ENCODE measurements around the gene ELMO3.

The ELMO3 gene

GRCh38 chr16:67215706-67216105 is 16.8 kb downstream of the ELMO3 start:
- Histone ChIP-seq H3K27ac (ENCODE audit: low read length) (no peak overlapping the region), H3K27me3 (ENCODE audit: insufficient read depth, low read length) (peaks cover 42% of the 10 kb centered on the region), H3K4me3 (ENCODE audit: low read length) (no peak overlapping the region), H3K9ac (ENCODE audit: low read depth, low read length) (no peak overlapping the region), H3K9me3 (ENCODE audit: insufficient read depth, low read depth, low read length) (no peaks in the 10 kb centered on the region), H3K4me1 (ENCODE audit: insufficient read depth, low read length) (no peaks in the 10 kb centered on the region), H3K36me3 (ENCODE audit: insufficient read depth, low read depth, low read length) (no peaks in the 10 kb centered on the region)

DNA sequence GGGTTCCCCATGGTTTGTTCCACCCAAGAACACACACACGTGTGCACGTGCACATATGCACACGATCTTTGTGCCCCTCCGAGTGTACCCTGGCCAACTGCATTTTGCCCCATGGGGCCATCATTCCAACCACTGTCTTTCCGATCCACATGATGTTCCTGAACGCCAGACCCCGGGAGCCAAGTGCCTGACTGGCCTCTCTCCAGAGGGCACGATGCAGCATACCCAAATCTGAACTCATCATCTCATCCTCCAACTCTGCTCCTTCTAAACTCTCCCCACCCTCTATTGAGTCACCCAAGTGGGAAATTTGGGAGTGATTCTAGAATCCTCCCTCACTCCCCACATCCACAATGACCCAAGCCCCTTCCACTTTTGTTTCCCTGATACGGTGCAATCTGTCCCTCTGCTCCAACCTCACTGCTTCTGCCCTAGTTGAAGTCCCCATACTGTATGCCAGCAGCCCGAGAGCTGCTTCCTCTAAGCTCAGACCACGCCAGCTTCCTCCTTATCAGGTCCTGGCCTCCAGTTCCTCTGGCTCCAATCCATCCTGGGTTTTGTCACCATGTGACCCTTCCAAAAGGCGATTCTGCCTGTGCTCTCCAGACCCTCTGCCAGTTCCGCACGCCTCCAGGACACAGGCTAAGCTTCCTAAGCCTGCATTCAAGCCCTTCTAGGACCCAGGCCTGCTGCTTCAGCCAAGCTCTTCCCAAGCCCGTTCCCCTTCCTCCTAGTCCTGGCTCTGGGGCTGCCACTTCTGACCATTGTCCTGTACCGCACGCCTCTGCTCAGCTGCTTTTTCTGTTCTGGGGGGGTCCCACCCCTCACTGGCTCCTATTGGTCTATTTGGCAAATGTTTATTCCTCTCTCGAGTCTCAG is 17.9 kb downstream of the ELMO3 start:
- H3K9me3 ChIP-seq (ENCODE audit: insufficient read depth, low read depth, low read length) = no peaks in the 10 kb centered on the region
- no peak overlapping the region for H3K9ac ChIP-seq (ENCODE audit: low read depth, low read length)
- no peak overlapping the region for H3K4me3 ChIP-seq (ENCODE audit: low read length)
- H3K27me3 ChIP-seq (ENCODE audit: insufficient read depth, low read length) = peaks cover 36% of the 10 kb centered on the region
- no peaks in the 10 kb centered on the region for H3K4me1 ChIP-seq (ENCODE audit: insufficient read depth, low read length)
- H3K27ac ChIP-seq (ENCODE audit: low read length) = no peak overlapping the region
- no peaks in the 10 kb centered on the region for H3K36me3 ChIP-seq (ENCODE audit: insufficient read depth, low read depth, low read length)

DNA sequence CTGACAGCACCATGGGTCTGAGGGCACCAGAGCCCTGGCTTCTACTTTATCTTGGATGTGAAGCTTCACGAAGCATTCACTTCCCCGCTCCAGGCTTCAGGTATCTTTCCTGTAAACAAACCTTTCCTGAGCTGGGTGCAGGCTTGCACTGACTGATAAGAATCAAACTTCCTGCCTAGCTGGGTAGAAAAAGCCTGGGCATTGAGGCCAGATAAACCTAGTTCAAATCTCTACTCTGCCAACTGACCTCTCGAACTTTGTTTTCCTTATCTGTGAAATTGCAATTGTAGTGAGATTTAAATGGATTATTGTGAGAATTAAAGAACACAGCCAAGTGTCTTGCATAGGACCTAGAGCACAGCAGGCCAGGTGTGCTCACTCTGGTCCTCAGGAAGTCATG is 25.1 kb downstream of the ELMO3 start:
- H3K9me3 ChIP-seq (ENCODE audit: insufficient read depth, low read depth, low read length) = no peaks in the 10 kb centered on the region
- no peaks in the 10 kb centered on the region; the same call in 1 of the 2 replicates for H3K4me1 ChIP-seq (ENCODE audit: insufficient read depth, low read length)
- peaks cover 5% of the 10 kb centered on the region; the same call in 1 of the 2 replicates for H3K27me3 ChIP-seq (ENCODE audit: insufficient read depth, low read length)
- H3K36me3 ChIP-seq (ENCODE audit: insufficient read depth, low read depth, low read length) = peaks cover 10% of the 10 kb centered on the region
- H3K9ac ChIP-seq (ENCODE audit: low read depth, low read length) = no peak overlapping the region
- H3K4me3 ChIP-seq (ENCODE audit: low read length) = no peak overlapping the region
- no peak overlapping the region for H3K27ac ChIP-seq (ENCODE audit: low read length)

DNA sequence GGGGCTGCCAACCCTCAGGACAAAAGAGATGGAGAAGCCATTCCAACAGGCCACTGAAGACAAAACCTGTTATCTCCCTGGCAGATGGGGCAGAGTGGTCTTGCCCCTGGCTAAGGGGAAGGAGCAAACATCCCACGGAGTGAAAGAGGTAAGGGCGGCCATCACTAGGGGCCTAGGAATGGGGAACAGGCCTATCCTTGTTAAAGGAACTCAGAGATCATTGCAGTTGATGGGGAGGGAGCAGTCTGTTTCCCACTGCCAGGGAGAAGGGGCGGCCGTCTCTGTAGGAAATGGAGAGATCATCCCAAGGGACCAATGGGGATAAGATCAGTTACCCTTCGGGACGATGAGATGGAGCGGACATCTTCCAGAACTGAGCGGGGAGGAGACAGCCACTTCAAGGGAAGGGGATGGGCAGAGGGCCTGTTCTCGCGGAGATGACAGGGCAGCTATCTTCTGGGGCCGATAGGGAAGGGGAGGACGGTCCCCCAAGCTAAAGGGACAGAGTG is 27.4 kb downstream of the ELMO3 start:
- Histone ChIP-seq H3K36me3 (ENCODE audit: insufficient read depth, low read depth, low read length) (peaks cover 34% of the 10 kb centered on the region), H3K27ac (ENCODE audit: low read length) (no peak overlapping the region), H3K9ac (ENCODE audit: low read depth, low read length) (peak overlapping the region; percentile 57; the same call in 1 of the 2 replicates), H3K4me1 (ENCODE audit: insufficient read depth, low read length) (no peaks in the 10 kb centered on the region; the same call in 1 of the 2 replicates), H3K27me3 (ENCODE audit: insufficient read depth, low read length) (0 out of 2 replicates have a peak, but pooled peaks cover 5% of the 10 kb centered on the region), H3K9me3 (ENCODE audit: insufficient read depth, low read depth, low read length) (no peaks in the 10 kb centered on the region), H3K4me3 (ENCODE audit: low read length) (peak overlapping the region; percentile 82)

DNA sequence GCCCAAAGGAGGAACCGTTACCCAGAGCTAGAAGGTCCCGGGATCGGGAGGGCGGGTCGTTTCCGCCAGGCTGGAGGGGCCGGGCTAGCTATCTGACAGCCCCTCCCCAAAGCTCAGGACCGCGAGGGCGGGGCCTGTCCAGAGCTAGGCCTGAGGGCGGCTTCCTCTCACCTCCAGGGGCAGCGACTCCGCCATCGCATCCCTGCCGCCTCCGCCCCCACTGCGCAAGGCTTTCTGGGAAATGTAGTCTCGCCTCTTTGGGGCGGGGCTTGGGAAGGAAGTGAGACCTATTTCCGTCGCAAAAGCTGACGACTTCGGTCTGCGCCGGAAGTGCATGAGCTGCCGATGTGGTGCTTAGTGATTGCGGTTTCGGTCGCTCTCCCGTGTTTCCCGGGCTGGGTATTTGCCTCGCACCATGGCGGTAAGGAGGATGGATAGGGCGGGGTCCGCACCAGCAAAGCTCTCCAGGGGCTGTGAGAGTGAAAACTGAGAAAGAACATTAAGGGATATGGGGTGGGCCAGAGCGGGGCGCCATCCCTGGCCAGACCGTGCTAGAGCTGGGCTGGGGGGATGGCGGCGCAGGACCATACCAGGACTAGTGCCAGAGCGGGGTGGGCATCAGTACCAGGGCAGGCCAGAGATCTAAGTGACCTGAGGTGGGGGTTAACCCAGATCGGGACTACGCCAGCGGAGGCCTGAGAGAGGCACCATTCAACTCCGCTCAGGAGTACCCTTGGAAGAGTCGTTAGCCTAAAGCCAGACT is 28.1 kb downstream of the ELMO3 start, which contains the start of gene TMEM208:
Gene TMEM208 (plus strand): TSS at position 327 of the 763 bp plus-strand sequence. CDS start 89 bp downstream, at position 416.
- 0 out of 2 replicates have a peak, but pooled peaks cover 5% of the 10 kb centered on the region for H3K27me3 ChIP-seq (ENCODE audit: insufficient read depth, low read length)
- peaks cover 40% of the 10 kb centered on the region for H3K36me3 ChIP-seq (ENCODE audit: insufficient read depth, low read depth, low read length)
- no peaks in the 10 kb centered on the region; the same call in 1 of the 2 replicates for H3K4me1 ChIP-seq (ENCODE audit: insufficient read depth, low read length)
- peak within 1 kb of the TSS; percentile 12 for H3K27ac ChIP-seq (ENCODE audit: low read length)
- H3K9me3 ChIP-seq (ENCODE audit: insufficient read depth, low read depth, low read length) = no peaks in the 10 kb centered on the region
- peak within 1 kb of the TSS; percentile 78; the same call in 1 of the 2 replicates for H3K9ac ChIP-seq (ENCODE audit: low read depth, low read length)
- H3K4me3 ChIP-seq (ENCODE audit: low read length) = peak within 1 kb of the TSS; percentile 82

DNA sequence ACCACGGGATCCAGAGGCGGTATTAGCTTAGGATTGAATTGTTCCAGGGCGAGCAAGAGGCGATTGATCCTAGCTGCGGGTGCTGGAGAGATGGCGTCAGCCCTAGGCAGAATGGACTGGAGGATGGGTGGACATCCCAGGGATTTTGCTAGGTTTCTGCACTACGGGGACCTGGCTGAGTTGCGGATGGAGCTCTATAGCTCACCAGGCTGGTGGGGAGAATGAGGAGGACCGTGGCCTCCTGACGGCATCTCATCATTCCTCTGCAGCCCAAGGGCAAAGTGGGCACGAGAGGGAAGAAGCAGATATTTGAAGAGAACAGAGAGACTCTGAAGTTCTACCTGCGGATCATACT is 28.6 kb downstream of the ELMO3 start:
- Histone ChIP-seq H3K9me3 (ENCODE audit: insufficient read depth, low read depth, low read length) (no peaks in the 10 kb centered on the region), H3K4me3 (ENCODE audit: low read length) (peak overlapping the region; percentile 82), H3K36me3 (ENCODE audit: insufficient read depth, low read depth, low read length) (peaks cover 41% of the 10 kb centered on the region), H3K4me1 (ENCODE audit: insufficient read depth, low read length) (no peaks in the 10 kb centered on the region; the same call in 1 of the 2 replicates), H3K27me3 (ENCODE audit: insufficient read depth, low read length) (0 out of 2 replicates have a peak, but pooled peaks cover 5% of the 10 kb centered on the region), H3K27ac (ENCODE audit: low read length) (peak overlapping the region; percentile 12), H3K9ac (ENCODE audit: low read depth, low read length) (peak overlapping the region; percentile 78; the same call in 1 of the 2 replicates)

DNA sequence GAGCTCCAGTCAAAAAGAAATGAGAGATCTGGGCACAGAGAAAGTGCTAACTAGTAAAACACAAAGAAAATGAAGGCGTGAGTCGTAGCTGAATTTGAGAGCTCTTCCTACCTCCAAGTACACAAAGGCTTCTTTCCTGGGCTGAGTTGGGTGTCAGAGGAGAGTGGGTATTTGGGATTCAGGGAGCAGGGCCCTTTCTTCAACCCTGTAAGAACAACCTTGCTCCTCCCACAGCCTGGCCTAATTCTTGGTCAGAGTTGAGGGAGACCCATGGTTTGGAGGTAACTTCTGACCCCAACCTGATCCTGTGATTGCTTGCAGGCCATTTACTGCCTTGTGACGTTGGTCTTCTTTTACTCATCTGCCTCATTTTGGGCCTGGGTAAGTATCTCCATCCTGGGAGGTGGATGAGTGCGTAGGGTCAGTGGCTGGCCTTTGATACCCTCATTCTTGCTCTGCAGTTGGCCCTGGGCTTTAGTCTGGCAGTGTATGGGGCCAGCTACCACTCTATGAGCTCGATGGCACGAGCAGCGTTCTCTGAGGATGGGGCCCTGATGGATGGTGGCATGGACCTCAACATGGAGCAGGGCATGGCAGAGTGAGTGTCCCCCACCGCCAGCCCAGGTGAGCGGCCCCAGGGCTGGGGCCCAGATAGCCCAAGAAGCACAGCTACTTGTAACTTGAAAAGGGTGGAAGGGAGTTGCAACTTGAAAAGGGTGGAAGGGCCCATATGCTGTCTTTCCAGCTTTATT is 29.3 kb downstream of the ELMO3 start:
- H3K9ac ChIP-seq (ENCODE audit: low read depth, low read length) = 0 out of 2 replicates have a peak overlapping the region, but pooled peaks have one; percentile 78
- H3K36me3 ChIP-seq (ENCODE audit: insufficient read depth, low read depth, low read length) = peaks cover 42% of the 10 kb centered on the region
- H3K4me1 ChIP-seq (ENCODE audit: insufficient read depth, low read length) = no peaks in the 10 kb centered on the region; the same call in 1 of the 2 replicates
- H3K9me3 ChIP-seq (ENCODE audit: insufficient read depth, low read depth, low read length) = no peaks in the 10 kb centered on the region
- no peak overlapping the region for H3K27ac ChIP-seq (ENCODE audit: low read length)
- H3K4me3 ChIP-seq (ENCODE audit: low read length) = peak overlapping the region; percentile 82
- H3K27me3 ChIP-seq (ENCODE audit: insufficient read depth, low read length) = 0 out of 2 replicates have a peak, but pooled peaks cover 5% of the 10 kb centered on the region

- no peaks in the 10 kb centered on the region for H3K9me3 ChIP-seq (ENCODE audit: insufficient read depth, low read depth, low read length)
- peaks cover 47% of the 10 kb centered on the region for H3K36me3 ChIP-seq (ENCODE audit: insufficient read depth, low read depth, low read length)
- no peaks in the 10 kb centered on the region; the same call in 1 of the 2 replicates for H3K4me1 ChIP-seq (ENCODE audit: insufficient read depth, low read length)
- 0 out of 2 replicates have a peak, but pooled peaks cover 5% of the 10 kb centered on the region for H3K27me3 ChIP-seq (ENCODE audit: insufficient read depth, low read length)
- H3K27ac ChIP-seq (ENCODE audit: low read length) = no peak overlapping the region
- no peak overlapping the region for H3K4me3 ChIP-seq (ENCODE audit: low read length)
- no peak overlapping the region for H3K9ac ChIP-seq (ENCODE audit: low read depth, low read length)
These were observed 30.0 kb downstream of the ELMO3 start for GRCh38 chr16:67228905-67229304.

GRCh38 chr16:67229906-67230808 is 31.2 kb downstream of the ELMO3 start:
- Histone ChIP-seq H3K9me3 (ENCODE audit: insufficient read depth, low read depth, low read length) (no peaks in the 10 kb centered on the region), H3K9ac (ENCODE audit: low read depth, low read length) (no peak overlapping the region), H3K27me3 (ENCODE audit: insufficient read depth, low read length) (0 out of 2 replicates have a peak, but pooled peaks cover 5% of the 10 kb centered on the region), H3K36me3 (ENCODE audit: insufficient read depth, low read depth, low read length) (peaks cover 56% of the 10 kb centered on the region), H3K4me1 (ENCODE audit: insufficient read depth, low read length) (no peaks in the 10 kb centered on the region; the same call in 1 of the 2 replicates), H3K27ac (ENCODE audit: low read length) (no peak overlapping the region), H3K4me3 (ENCODE audit: low read length) (no peak overlapping the region)

All from iPS-20b (cell line).